MM.1S (cell line): ENCODE measurements around the gene METTL17.
"Not testable (repeated sequence)": the region's sequence is repeated elsewhere in the genome, so short reads cannot be mapped to it uniquely, and the experiment has no call there.

Experiments used
- DNase-seq: peaks from one replicate; pipeline ENCODE4 v3.0.0-alpha.2; 2015
- H2AFZ ChIP-seq: fragments of 300-600 bp; sonication (generic); 2 replicates; pipeline ENCODE4 v1.6.0; 2016; ENCODE audit warnings: antibody characterized with exemption, low read length
- H3F3A ChIP-seq: fragments of 300-600 bp; sonication (generic); 2 replicates; pipeline ENCODE4 v1.6.1; 2016; ENCODE audit warnings: mild to moderate bottlenecking, antibody characterized with exemption, low read length, moderate library complexity, mixed read lengths; ENCODE audit not compliant: insufficient read depth
- H3K27ac ChIP-seq: fragments of 300-600 bp; sonication (generic); 2 replicates; pipeline ENCODE4 v1.5.1; 2016; ENCODE audit warnings: mild to moderate bottlenecking, low read length
- H3K27me3 ChIP-seq: fragments of 300-600 bp; sonication (generic); replicated peaks from 2 replicates; pipeline ENCODE4 v1.6.0; 2016; ENCODE audit warnings: low read length; ENCODE audit not compliant: insufficient read depth
- H3K36me3 ChIP-seq: fragments of 300-600 bp; sonication (generic); replicated peaks from 2 replicates; pipeline ENCODE4 v1.6.1; 2016; ENCODE audit warnings: mild to moderate bottlenecking, low read length, mixed read lengths; ENCODE audit not compliant: insufficient read depth
- H3K4me1 ChIP-seq: fragments of 300-600 bp; sonication (generic); 2 replicates; pipeline ENCODE4 v1.6.1; 2016; ENCODE audit warnings: low read length, mixed read lengths
- H3K4me2 ChIP-seq: fragments of 300-600 bp; sonication (generic); 2 replicates; pipeline ENCODE4 v1.6.0; 2016; ENCODE audit warnings: low read depth, low read length
- H3K4me3 ChIP-seq: fragments of 300-600 bp; sonication (generic); 2 replicates; pipeline ENCODE4 v1.5.1; 2016; ENCODE audit warnings: low read length, mixed read lengths
- H3K79me2 ChIP-seq: fragments of 300-600 bp; sonication (generic); 2 replicates; pipeline ENCODE4 v1.6.1; 2016; ENCODE audit warnings: mixed run types, low read length, mixed read lengths
- H3K9ac ChIP-seq: fragments of 300-600 bp; sonication (generic); 2 replicates; pipeline ENCODE4 v1.6.1; 2016; ENCODE audit warnings: low read length, mixed read lengths
- H3K9me2 ChIP-seq: fragments of 300-600 bp; sonication (generic); replicated peaks from 2 replicates; pipeline ENCODE4 v1.6.1; 2016; ENCODE audit warnings: mild to moderate bottlenecking, low read length, mixed read lengths; ENCODE audit not compliant: insufficient read depth
- H3K9me3 ChIP-seq: fragments of 300-600 bp; sonication (generic); replicated peaks from 2 replicates; pipeline ENCODE4 v1.6.1; 2016; ENCODE audit warnings: mild to moderate bottlenecking, low read length, mixed read lengths; ENCODE audit not compliant: insufficient read depth
- H4K20me1 ChIP-seq: fragments of 300-600 bp; sonication (generic); 2 replicates; pipeline ENCODE4 v1.6.1; 2016; ENCODE audit warnings: mild to moderate bottlenecking, low read length, moderate library complexity, mixed read lengths; ENCODE audit not compliant: insufficient read depth
- CTCF ChIP-seq: fragments of 300-600 bp; sonication (generic); IDR thresholded peaks from 2 replicates; pipeline ENCODE4 v1.5.1; 2016; ENCODE audit warnings: antibody characterized with exemption, low read length, mixed read lengths
- EZH2 ChIP-seq: fragments of 300-600 bp; sonication (generic); optimal IDR thresholded peaks from 2 replicates; pipeline ENCODE3; 2017; ENCODE audit warnings: low read depth, mild to moderate bottlenecking, antibody characterized with exemption, low read length, mixed read lengths
- EZH2phosphoT487 ChIP-seq: fragments of 300-600 bp; sonication (generic); IDR thresholded peaks from 2 replicates; pipeline ENCODE4 v1.6.1; 2018; ENCODE audit warnings: antibody characterized with exemption, low read length

METTL17 gene

GRCh38 chr14:20956376-20956976 lies 33.3 kb upstream of the METTL17 start:
- Histone ChIP-seq H3K4me2 (no peak overlapping the region), H3K27ac (no peak overlapping the region)

GRCh38 chr14:20958946-20959345 lies 30.8 kb upstream of the METTL17 start:
- DNase-seq, H3K79me2 ChIP-seq: not testable (repeated sequence)

More at GRCh38 chr14:20956376-20956976, 33.3 kb upstream of the METTL17 start:
- Histone ChIP-seq H3K79me2 (no peaks in the 10 kb centered on the region), H3K4me1 (no peaks in the 10 kb centered on the region), H2AFZ (no peak overlapping the region), H3K9me2 (no peaks in the 10 kb centered on the region), H3K9ac (no peak overlapping the region), H3K4me3 (no peak overlapping the region), H4K20me1 (no peaks in the 10 kb centered on the region), H3F3A (no peaks in the 10 kb centered on the region), H3K27me3 (no peaks in the 10 kb centered on the region), H3K36me3 (no peaks in the 10 kb centered on the region), H3K9me3 (no peaks in the 10 kb centered on the region)
- no peak for TF ChIP-seq EZH2phosphoT487
- TF ChIP-seq CTCF: no peak
- no peak for TF ChIP-seq EZH2
- no peak for DNase-seq

GRCh38 chr14:20969336-20969735 lies 20.4 kb upstream of the METTL17 start:
- no peak overlapping the region for H2AFZ ChIP-seq
- H3F3A ChIP-seq: no peaks in the 10 kb centered on the region
- H3K27me3 ChIP-seq: no peaks in the 10 kb centered on the region
- no peak overlapping the region for H3K4me2 ChIP-seq
- H3K9me3 ChIP-seq: no peaks in the 10 kb centered on the region
- H3K27ac ChIP-seq: no peak overlapping the region
- no peak for DNase-seq
- TF ChIP-seq EZH2phosphoT487: no peak
- no peaks in the 10 kb centered on the region for H3K79me2 ChIP-seq
- no peak overlapping the region for H3K9ac ChIP-seq
- H3K4me3 ChIP-seq: no peak overlapping the region
- H3K9me2 ChIP-seq: no peaks in the 10 kb centered on the region
- no peaks in the 10 kb centered on the region for H4K20me1 ChIP-seq
- no peaks in the 10 kb centered on the region for H3K36me3 ChIP-seq
- H3K4me1 ChIP-seq: no peaks in the 10 kb centered on the region

More at GRCh38 chr14:20958946-20959345, 30.8 kb upstream of the METTL17 start:
- H3K9me3 ChIP-seq, H3K9me2 ChIP-seq, H3F3A ChIP-seq, H4K20me1 ChIP-seq, H3K27ac ChIP-seq, H3K9ac ChIP-seq, H3K27me3 ChIP-seq, H3K4me3 ChIP-seq, H3K36me3 ChIP-seq, H3K4me1 ChIP-seq, H3K4me2 ChIP-seq, H2AFZ ChIP-seq: not testable (repeated sequence)

GRCh38 chr14:20970647-20970982 lies 19.2 kb upstream of the METTL17 start:
- Histone ChIP-seq H3K79me2 (no peaks in the 10 kb centered on the region), H3K27ac (no peak overlapping the region), H3K4me1 (no peaks in the 10 kb centered on the region), H4K20me1 (no peaks in the 10 kb centered on the region), H2AFZ (peak overlapping the region; percentile 86), H3K4me3 (peak overlapping the region; percentile 68), H3K9me2 (no peaks in the 10 kb centered on the region), H3K36me3 (no peaks in the 10 kb centered on the region), H3K9ac (peak overlapping the region; percentile 44; the same call in 1 of the 2 replicates), H3F3A (no peaks in the 10 kb centered on the region), H3K9me3 (no peaks in the 10 kb centered on the region), H3K27me3 (no peaks in the 10 kb centered on the region), H3K4me2 (peak overlapping the region; percentile 73)
- TF ChIP-seq EZH2phosphoT487 (no peak), EZH2 (no peak), CTCF (no peak)
- DNase-seq: no peak
